H9 (cell line): ENCODE data around the gene TRAPPC2. TPM values are rescaled to one million over a fixed set of nuclear protein-coding genes. Genes with fewer than 3 reads are reported as not detected.

ENCODE experiments used
- DNase-seq: peaks from one replicate; pipeline ENCODE4 v3.0.0-alpha.2; 2017
- H2AFZ ChIP-seq: one replicate; pipeline ENCODE4 v1.6.1; 2013; ENCODE audit warnings: mild to moderate bottlenecking, low read length, control low read depth, moderate library complexity
- H2AK5ac ChIP-seq: 2 replicates; pipeline ENCODE4 v1.6.1; 2013; ENCODE audit warnings: low read length, control low read depth, mixed read lengths; ENCODE audit not compliant: insufficient read length
- H2BK120ac ChIP-seq: one replicate; pipeline ENCODE4 v1.6.1; 2013; ENCODE audit warnings: low read depth, mild to moderate bottlenecking, low read length, control low read depth, inconsistent platforms; ENCODE audit not compliant: poor library complexity, severe bottlenecking
- H2BK12ac ChIP-seq: 2 replicates; pipeline ENCODE4 v1.6.1; 2013; ENCODE audit warnings: low read length, control low read depth, mixed read lengths, low read depth; ENCODE audit not compliant: insufficient read length
- H2BK15ac ChIP-seq: 2 replicates; pipeline ENCODE4 v1.6.1; 2013; ENCODE audit warnings: low read depth, low read length, control low read depth
- H2BK20ac ChIP-seq: one replicate; pipeline ENCODE4 v1.6.1; 2013; ENCODE audit warnings: low read depth, mild to moderate bottlenecking, low read length, control low read depth, inconsistent platforms; ENCODE audit not compliant: poor library complexity, severe bottlenecking
- H2BK5ac ChIP-seq: 2 replicates; pipeline ENCODE4 v1.6.1; 2013; ENCODE audit warnings: low read length, control low read depth, mixed read lengths; ENCODE audit not compliant: insufficient read length
- H3K14ac ChIP-seq: 2 replicates; pipeline ENCODE4 v1.6.1; 2013; ENCODE audit warnings: low read length, control low read depth; ENCODE audit not compliant: insufficient read depth
- H3K18ac ChIP-seq: 2 replicates; pipeline ENCODE4 v1.6.1; 2013; ENCODE audit warnings: low read depth, mild to moderate bottlenecking, mixed read lengths, low read length, control low read depth; ENCODE audit not compliant: insufficient read length
- H3K23ac ChIP-seq: 2 replicates; pipeline ENCODE4 v1.6.1; 2013; ENCODE audit warnings: low read length, control low read depth, mixed read lengths, low read depth; ENCODE audit not compliant: insufficient read length
- H3K23me2 ChIP-seq: 2 replicates; pipeline ENCODE4 v1.6.1; 2013; ENCODE audit warnings: low read depth, mild to moderate bottlenecking, mixed read lengths, low read length, control low read depth; ENCODE audit not compliant: insufficient read length, poor library complexity, severe bottlenecking
- H3K27ac ChIP-seq: 2 replicates; pipeline ENCODE4 v1.5.1; 2013; ENCODE audit warnings: low read length, control low read depth, mixed read lengths, low read depth; ENCODE audit not compliant: insufficient read length
- H3K27me3 ChIP-seq: 2 replicates; pipeline ENCODE4 v1.6.1; 2013; ENCODE audit warnings: low read length, control low read depth, inconsistent platforms; ENCODE audit not compliant: insufficient read depth
- H3K4ac ChIP-seq: 2 replicates; pipeline ENCODE4 v1.6.1; 2013; ENCODE audit warnings: low read depth, mild to moderate bottlenecking, control low read depth, inconsistent platforms, low read length, moderate library complexity
- H3K4me1 ChIP-seq: 2 replicates; pipeline ENCODE4 v1.6.1; 2013; ENCODE audit warnings: low read length, control low read depth, inconsistent platforms; ENCODE audit not compliant: insufficient read depth
- H3K4me2 ChIP-seq: 2 replicates; pipeline ENCODE4 v1.6.1; 2013; ENCODE audit warnings: low read length, control low read depth, mixed read lengths; ENCODE audit not compliant: insufficient read length, insufficient read depth
- H3K56ac ChIP-seq: 2 replicates; pipeline ENCODE4 v1.6.1; 2013; ENCODE audit warnings: low read depth, mild to moderate bottlenecking, mixed read lengths, low read length, control low read depth; ENCODE audit not compliant: insufficient read length
- H3K79me1 ChIP-seq: 2 replicates; pipeline ENCODE4 v1.6.1; 2013; ENCODE audit warnings: low read depth, mild to moderate bottlenecking, moderate library complexity, low read length, control low read depth, inconsistent platforms; ENCODE audit not compliant: insufficient read depth, poor library complexity, severe bottlenecking
- H3K79me2 ChIP-seq: 2 replicates; pipeline ENCODE4 v1.6.1; 2013; ENCODE audit warnings: low read length, control low read depth, inconsistent platforms; ENCODE audit not compliant: insufficient read depth
- H3K9ac ChIP-seq: 2 replicates; pipeline ENCODE4 v1.6.1; 2013; ENCODE audit warnings: low read length, control low read depth, mixed read lengths; ENCODE audit not compliant: insufficient read length; ENCODE audit errors: extremely low read depth
- H3K9me3 ChIP-seq: one replicate; pipeline ENCODE4 v1.6.1; 2013; ENCODE audit warnings: low read depth, low read length, inconsistent platforms; ENCODE audit not compliant: control insufficient read depth
- H3T11ph ChIP-seq: one replicate; pipeline ENCODE4 v1.6.1; 2013; ENCODE audit warnings: mild to moderate bottlenecking, low read length, control low read depth, inconsistent platforms
- H4K20me1 ChIP-seq: one replicate; pipeline ENCODE4 v1.6.1; 2013; ENCODE audit not compliant: control insufficient read depth, insufficient read length, insufficient read depth
- H4K5ac ChIP-seq: 2 replicates; pipeline ENCODE4 v1.6.1; 2013; ENCODE audit warnings: low read depth, mild to moderate bottlenecking, mixed read lengths, low read length, control low read depth; ENCODE audit not compliant: insufficient read length
- H4K8ac ChIP-seq: replicated peaks from 2 replicates; pipeline ENCODE4 v1.6.1; 2013; ENCODE audit warnings: low read length, control low read depth, mixed read lengths, low read depth; ENCODE audit not compliant: insufficient read length
- H4K91ac ChIP-seq: 2 replicates; pipeline ENCODE4 v1.6.1; 2013; ENCODE audit warnings: low read depth, mild to moderate bottlenecking, moderate library complexity, mixed read lengths, low read length, control low read depth; ENCODE audit not compliant: insufficient read length
- H3K27ac Mint-ChIP-seq, 3 experiments: 2 replicates in 2 of 3; 3 replicates in 1 of 3; pipeline ENCODE4 v1.8.0; 2020 to 2021; ENCODE audit warnings: mixed read lengths in 3 of 3, mild to moderate bottlenecking in 1 of 3, moderate library complexity in 1 of 3
- H3K27me3 Mint-ChIP-seq: 2 replicates; pipeline ENCODE4 v1.8.0; 2021; ENCODE audit warnings: low read depth, mild to moderate bottlenecking, moderate library complexity, mixed read lengths
- H3K36me3 Mint-ChIP-seq, 3 experiments: 2 replicates in 2 of 3; 3 replicates in 1 of 3; pipeline ENCODE4 v1.8.0; 2020 to 2021; ENCODE audit warnings: low read depth in 3 of 3, mixed read lengths in 3 of 3; ENCODE audit not compliant: insufficient read depth in 1 of 3
- H3K4me1 Mint-ChIP-seq, 2 experiments: 2 replicates each; pipeline ENCODE4 v1.8.0; 2020; ENCODE audit warnings: mixed read lengths in 2 of 2
- H3K4me3 Mint-ChIP-seq, 2 experiments: 2 replicates in 1 of 2; 3 replicates in 1 of 2; pipeline ENCODE4 v1.8.0; 2020 to 2021; ENCODE audit warnings: mild to moderate bottlenecking in 2 of 2, mixed read lengths in 2 of 2, moderate library complexity in 1 of 2
- H3K9me3 Mint-ChIP-seq, 2 experiments: 2 replicates in 1 of 2; 3 replicates in 1 of 2; pipeline ENCODE4 v1.8.0; 2020; ENCODE audit warnings: mild to moderate bottlenecking in 2 of 2, mixed read lengths in 2 of 2, moderate library complexity in 1 of 2
- CTCF ChIP-seq: fragments of 200-600 bp; sonication (generic); conservative IDR thresholded peaks from 3 replicates; pipeline ENCODE4 v1.8.0; 2021; ENCODE audit warnings: antibody characterized with exemption, mild to moderate bottlenecking
- WGBS: extraction: QIAGEN DNeasy Blood & Tissue Kit; methylation state at CpG from one replicate; pipeline ENCODE4 v1.1.7; 2013; ENCODE audit warnings: missing lambda C conversion rate, low lambda C conversion rate, mixed read lengths; ENCODE audit not compliant: insufficient read length; ENCODE audit errors: extremely low coverage; 5-methylcytosine and 5-hydroxymethylcytosine counted together
- total RNA-seq: library from RNA; stranded (reverse); gene quantifications from 2 replicates; pipeline ENCODE4 v1.2.1, GENCODE V29; 2021

The TRAPPC2 gene
- total RNA-seq, 1 experiment from 2014 or later: 13.3 TPM

GRCh38 chrX:13721371-13721770 is 13.0 kb downstream of the TRAPPC2 start:
- H2AK5ac ChIP-seq: no peak overlapping the region
- WGBS: no CpG with 5 or more reads among the region's 4 CpGs
- peaks cover 21 to 57% (median 24%) of the 10 kb centered on the region in 3 experiments for H3K36me3 Mint-ChIP-seq
- H3K4me2 ChIP-seq: no peak overlapping the region
- H2BK12ac ChIP-seq: no peak overlapping the region
- no peaks in the 10 kb centered on the region for H3K27me3 ChIP-seq
- H3K4me1 Mint-ChIP-seq: peaks cover 2 to 12% of the 10 kb centered on the region in 2 experiments; a peak in 3 of 4 replicates
- no peak overlapping the region for H2BK20ac ChIP-seq
- H3K79me2 ChIP-seq: peaks cover 4% of the 10 kb centered on the region; the same call in 1 of the 2 replicates
- H3K79me1 ChIP-seq: peaks cover 3% of the 10 kb centered on the region
- no peaks in the 10 kb centered on the region for H4K20me1 ChIP-seq
- H4K8ac ChIP-seq: no peak overlapping the region
- no peak overlapping the region for H3K9ac ChIP-seq
- no peak for TF ChIP-seq CTCF
- no peak overlapping the region for H2BK15ac ChIP-seq
- no peak overlapping the region for H3K4ac ChIP-seq
- no peak overlapping the region for H3K27ac ChIP-seq
- H2BK120ac ChIP-seq: no peak overlapping the region
- H2AFZ ChIP-seq: no peak overlapping the region
- H3K4me1 ChIP-seq: no peaks in the 10 kb centered on the region
- no peak overlapping the region for H3K4me3 Mint-ChIP-seq
- no peak overlapping the region for H3T11ph ChIP-seq
- no peak overlapping the region for H3K18ac ChIP-seq
- no peak overlapping the region for H3K27ac Mint-ChIP-seq
- no peaks in the 10 kb centered on the region for H3K27me3 Mint-ChIP-seq
- H3K23ac ChIP-seq: no peak overlapping the region
- no peak overlapping the region for H4K91ac ChIP-seq
- no peaks in the 10 kb centered on the region for H3K9me3 ChIP-seq
- H3K9me3 Mint-ChIP-seq: peaks cover 37 to 53% of the 10 kb centered on the region in 2 experiments
- H3K56ac ChIP-seq: no peak overlapping the region
- H4K5ac ChIP-seq: no peak overlapping the region
- DNase-seq: no peak
- H3K14ac ChIP-seq: no peak overlapping the region
- H3K23me2 ChIP-seq: no peaks in the 10 kb centered on the region
- H2BK5ac ChIP-seq: no peak overlapping the region
